ENCODE results near the gene SLC30A3. TPM values are rescaled to one million over a fixed set of nuclear protein-coding genes. Genes with fewer than 3 reads are reported as not detected.

SLC30A3 gene
- total and polyA plus RNA-seq, 2 of the 4 experiments (the other 2 are of a cell fraction): 0.15 TPM; not detected in 1

DNA sequence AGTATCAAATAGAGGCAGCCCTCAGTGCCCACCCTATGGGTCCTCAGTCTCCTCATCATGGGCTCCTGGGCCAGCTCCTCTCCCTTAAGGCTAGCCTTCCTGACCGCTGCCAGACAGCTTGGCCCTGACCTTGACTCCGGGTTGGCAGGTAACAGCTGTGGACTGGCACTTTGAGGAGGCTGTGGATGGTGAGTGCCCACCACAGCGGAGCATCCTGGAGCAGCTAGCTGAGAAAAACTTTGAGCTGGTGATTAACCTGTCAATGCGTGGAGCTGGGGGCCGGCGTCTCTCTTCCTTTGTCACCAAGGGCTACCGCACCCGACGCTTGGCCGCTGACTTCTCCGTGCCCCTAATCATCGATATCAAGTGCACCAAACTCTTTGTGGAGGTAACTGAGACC lies 26.7 kb downstream of the SLC30A3 start:
- no peak overlapping the region for H3K4me2 ChIP-seq (ENCODE audit: low read depth, low read length)
- CTCF ChIA-PET: no interaction called here
- H3K4me3 ChIP-seq (ENCODE audit: insufficient read depth, low read depth, low read length): no peak overlapping the region
- no peak overlapping the region for H2BK15ac ChIP-seq (ENCODE audit: low read depth, low read length)
- no peak overlapping the region for H2AK5ac ChIP-seq (ENCODE audit: low read depth, low read length)
- H3K56ac ChIP-seq (ENCODE audit: extremely low read depth, insufficient read depth, low read length): no peak overlapping the region
- 99% methylated on average over 7 of the region's 12 CpGs; no CpG with 5 or more reads in 1 of the 2 experiments for WGBS, 2 experiments (ENCODE audit: extremely low coverage in 2 of 2, insufficient read length in 1 of 2)
- POLR2A ChIA-PET (ENCODE audit: unreplicated experiment): no interaction called here
- peaks cover 88% of the 10 kb centered on the region for H3K36me3 ChIP-seq (ENCODE audit: control insufficient read depth, insufficient read depth, low read length)
- intact Hi-C loops (cut with micrococcal nuclease): no loop called here
- H3K23ac ChIP-seq (ENCODE audit: low read depth, low read length): no peak overlapping the region
- H4K8ac ChIP-seq (ENCODE audit: low read depth in 2 of 2, low read length in 2 of 2): no peak overlapping the region
- no peak overlapping the region for H4K5ac ChIP-seq (ENCODE audit: low read depth, low read length)
- H3K9me1 ChIP-seq (ENCODE audit: insufficient read depth, low read length): no peaks in the 10 kb centered on the region; the same call in 1 of the 2 replicates
- ATAC-seq (ENCODE audit: low read depth): no peak
- BruUV-seq (replicated peaks): no TSS peak
- no peak overlapping the region for H3K27ac ChIP-seq (ENCODE audit: insufficient read depth, low read length)
- no peak overlapping the region for H3K9ac ChIP-seq (ENCODE audit: low read depth, low read length)
- H2BK5ac ChIP-seq (ENCODE audit: low read depth, low read length, poor library complexity, severe bottlenecking): no peak overlapping the region
- in situ Hi-C loops (cut with MboI; ENCODE audit: low sequenced_read_pairs): no loop called here
- no peak overlapping the region for H2AK9ac ChIP-seq (replicated peaks; ENCODE audit: low read depth, low read length, poor library complexity)
- no peaks in the 10 kb centered on the region for H3K4me1 ChIP-seq (ENCODE audit: control insufficient read depth, insufficient read depth, low read length)
- H3K18ac ChIP-seq (ENCODE audit: low read depth, low read length): no peak overlapping the region
- TF ChIP-seq BHLHE40 (IDR thresholded peaks at IDR 0.05; ENCODE audit: low read depth, low read length) (no peak), CEBPB (IDR thresholded peaks at IDR 0.05; ENCODE audit: low read depth, low read length) (no peak), MXI1 (IDR thresholded peaks at IDR 0.05; ENCODE audit: borderline replicate concordance, low read depth, low read length) (no peak), FOS (IDR thresholded peaks at IDR 0.05; ENCODE audit: low read depth, low read length) (no peak), CHD1 (IDR thresholded peaks at IDR 0.05; ENCODE audit: low read depth, low read length) (no peak), SMC3 (IDR thresholded peaks at IDR 0.05; ENCODE audit: low read depth, low read length) (no peak), RFX5 (IDR thresholded peaks at IDR 0.05; ENCODE audit: low read depth, low read length) (no peak), MAZ (IDR thresholded peaks at IDR 0.05; ENCODE audit: borderline replicate concordance, low read depth, low read length) (no peak), NFE2L2 (IDR thresholded peaks at IDR 0.05; ENCODE audit: low read depth, low read length) (no peak), POLR2A (IDR thresholded peaks at IDR 0.05; ENCODE audit: low read depth, low read length) (no peak), RAD21 (IDR thresholded peaks at IDR 0.05; ENCODE audit: low read length) (no peak), MAFK (IDR thresholded peaks at IDR 0.05; ENCODE audit: low read depth, low read length) (no peak)
- TF ChIP-seq, protein P1, sequence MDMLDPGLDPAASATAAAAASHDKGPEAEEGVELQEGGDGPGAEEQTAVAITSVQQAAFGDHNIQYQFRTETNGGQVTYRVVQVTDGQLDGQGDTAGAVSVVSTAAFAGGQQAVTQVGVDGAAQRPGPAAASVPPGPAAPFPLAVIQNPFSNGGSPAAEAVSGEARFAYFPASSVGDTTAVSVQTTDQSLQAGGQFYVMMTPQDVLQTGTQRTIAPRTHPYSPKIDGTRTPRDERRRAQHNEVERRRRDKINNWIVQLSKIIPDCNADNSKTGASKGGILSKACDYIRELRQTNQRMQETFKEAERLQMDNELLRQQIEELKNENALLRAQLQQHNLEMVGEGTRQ (IDR thresholded peaks at IDR 0.05; ENCODE audit: low read depth, low read length): no peak
- TF ChIP-seq, protein P2, sequence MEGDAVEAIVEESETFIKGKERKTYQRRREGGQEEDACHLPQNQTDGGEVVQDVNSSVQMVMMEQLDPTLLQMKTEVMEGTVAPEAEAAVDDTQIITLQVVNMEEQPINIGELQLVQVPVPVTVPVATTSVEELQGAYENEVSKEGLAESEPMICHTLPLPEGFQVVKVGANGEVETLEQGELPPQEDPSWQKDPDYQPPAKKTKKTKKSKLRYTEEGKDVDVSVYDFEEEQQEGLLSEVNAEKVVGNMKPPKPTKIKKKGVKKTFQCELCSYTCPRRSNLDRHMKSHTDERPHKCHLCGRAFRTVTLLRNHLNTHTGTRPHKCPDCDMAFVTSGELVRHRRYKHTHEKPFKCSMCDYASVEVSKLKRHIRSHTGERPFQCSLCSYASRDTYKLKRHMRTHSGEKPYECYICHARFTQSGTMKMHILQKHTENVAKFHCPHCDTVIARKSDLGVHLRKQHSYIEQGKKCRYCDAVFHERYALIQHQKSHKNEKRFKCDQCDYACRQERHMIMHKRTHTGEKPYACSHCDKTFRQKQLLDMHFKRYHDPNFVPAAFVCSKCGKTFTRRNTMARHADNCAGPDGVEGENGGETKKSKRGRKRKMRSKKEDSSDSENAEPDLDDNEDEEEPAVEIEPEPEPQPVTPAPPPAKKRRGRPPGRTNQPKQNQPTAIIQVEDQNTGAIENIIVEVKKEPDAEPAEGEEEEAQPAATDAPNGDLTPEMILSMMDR (conservative IDR thresholded peaks at IDR 0.05; ENCODE audit: low read depth, low read length): no peak
- TF ChIP-seq, protein P3, sequence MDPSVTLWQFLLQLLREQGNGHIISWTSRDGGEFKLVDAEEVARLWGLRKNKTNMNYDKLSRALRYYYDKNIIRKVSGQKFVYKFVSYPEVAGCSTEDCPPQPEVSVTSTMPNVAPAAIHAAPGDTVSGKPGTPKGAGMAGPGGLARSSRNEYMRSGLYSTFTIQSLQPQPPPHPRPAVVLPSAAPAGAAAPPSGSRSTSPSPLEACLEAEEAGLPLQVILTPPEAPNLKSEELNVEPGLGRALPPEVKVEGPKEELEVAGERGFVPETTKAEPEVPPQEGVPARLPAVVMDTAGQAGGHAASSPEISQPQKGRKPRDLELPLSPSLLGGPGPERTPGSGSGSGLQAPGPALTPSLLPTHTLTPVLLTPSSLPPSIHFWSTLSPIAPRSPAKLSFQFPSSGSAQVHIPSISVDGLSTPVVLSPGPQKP (IDR thresholded peaks at IDR 0.05; ENCODE audit: borderline replicate concordance, low read depth, low read length): no peak
- dilution Hi-C loops (cut with HindIII; ENCODE audit: low sequenced_read_pairs, unreplicated experiment): no loop called here
- no peaks in the 10 kb centered on the region for H3K9me3 ChIP-seq (ENCODE audit: control insufficient read depth, insufficient read depth, low read length)
- H3K27me3 ChIP-seq (ENCODE audit: control insufficient read depth, insufficient read depth, low read length): no peaks in the 10 kb centered on the region
- H2BK20ac ChIP-seq (ENCODE audit: low read depth, low read length): no peak overlapping the region
- H4K20me1 ChIP-seq (ENCODE audit: insufficient read depth, low read length): no peaks in the 10 kb centered on the region
- H3K79me1 ChIP-seq (ENCODE audit: low read depth in 1 of 2, low read length in 2 of 2): no peaks in the 10 kb centered on the region; a peak in 1 of 4 replicates
- H3K4ac ChIP-seq (ENCODE audit: low read depth, low read length): no peak overlapping the region
- no peak overlapping the region for H4K91ac ChIP-seq (ENCODE audit: insufficient read depth, low read depth, low read length)
- no peak overlapping the region for H2BK120ac ChIP-seq (ENCODE audit: low read depth, low read length)
- H3K14ac ChIP-seq (replicated peaks; ENCODE audit: low read depth, low read length): no peak overlapping the region
- no peak for DNase-seq
- no peak overlapping the region for H2AFZ ChIP-seq (replicated peaks; ENCODE audit: low read length, poor library complexity)

Data from IMR-90 (cell line).